Endometrial microvascular endothelial cells (primary cell): ENCODE results near the gene AQP9. TPM values are rescaled to one million over a fixed set of nuclear protein-coding genes. Genes with fewer than 3 reads are reported as not detected.

Source experiments
- in situ Hi-C: cut with HindIII; loops from 2 replicates; pipeline ENCODE4 v1.10.0; 2017; ENCODE audit warnings: low sequenced_read_pairs, low pct_unique_long_range_greater_than_20kb; ENCODE audit errors: inconsistent ontology term
- total RNA-seq: library from RNA; depleted of rRNA; stranded (reverse); fragments of >200 nt; gene quantifications from one replicate; pipeline ENCODE4 v1.2.3, GENCODE V29; 2015; ENCODE audit errors: inconsistent ontology term

Gene AQP9
- total RNA-seq, 1 donor from 2014 or later: not detected

GRCh38 chr15:58213587-58214338, 75.6 kb downstream of the AQP9 start:
- in situ Hi-C loops: no loop called here

GRCh38 chr15:58214591-58215340, 76.6 kb downstream of the AQP9 start:
- in situ Hi-C loops: no loop called here

- in situ Hi-C loops: no loop called here
These were observed 79.3 kb downstream of the AQP9 start for GRCh38 chr15:58217460-58217859.

GRCh38 chr15:58221591-58222241, 83.5 kb downstream of the AQP9 start:
- in situ Hi-C loops: no loop called here

- in situ Hi-C loops: no loop called here
These were observed 84.5 kb downstream of the AQP9 start for GRCh38 chr15:58222679-58223078.

GRCh38 chr15:58223432-58223831, 85.3 kb downstream of the AQP9 start:
- in situ Hi-C loops: no loop called here

- in situ Hi-C loops: no loop called here
These were observed 85.9 kb downstream of the AQP9 start for GRCh38 chr15:58224068-58224467.

- in situ Hi-C loops: no loop called here
These were observed 89.7 kb downstream of the AQP9 start for GRCh38 chr15:58227706-58228543.

GRCh38 chr15:58228718-58229117, 90.5 kb downstream of the AQP9 start:
- in situ Hi-C loops: no loop called here

GRCh38 chr15:58229297-58229768, 91.2 kb downstream of the AQP9 start:
- in situ Hi-C loops: no loop called here

GRCh38 chr15:58232281-58233065, 94.3 kb downstream of the AQP9 start:
- in situ Hi-C loops: no loop called here

- in situ Hi-C loops: no loop called here
These were observed 95.2 kb downstream of the AQP9 start for GRCh38 chr15:58233341-58233740.

Other genes starting within 250 kb of the AQP9 start
- gene ALDH1A2, start 72.7 kb upstream of the AQP9 start, total RNA-seq: under 0.01 TPM